Lower lobe of right lung (tissue), 2 donors: ENCODE measurements around the gene SLC1A5. TPM values are rescaled to one million over a fixed set of nuclear protein-coding genes. Genes with fewer than 3 reads are reported as not detected.

Source experiments
- ATAC-seq, 2 donors: fragments of 200-7000 bp; cut with Tn5 transposase; one replicate each; pipeline ENCODE4 v1.9.1; 2020 to 2022; ENCODE audit warnings: mild to moderate bottlenecking in 2 of 2, moderate library complexity in 2 of 2
- DNase-seq: peaks from one replicate; pipeline ENCODE4 v3.0.0-alpha.2; 2020
- H3K27ac ChIP-seq: fragments of 200-600 bp; one replicate; pipeline ENCODE4 v1.8.0; 2022
- H3K27me3 ChIP-seq: fragments of 200-600 bp; one replicate; pipeline ENCODE4 v1.8.0; 2022; ENCODE audit warnings: low read depth
- H3K36me3 ChIP-seq: fragments of 200-600 bp; one replicate; pipeline ENCODE4 v1.8.0; 2022; ENCODE audit warnings: mild to moderate bottlenecking
- H3K4me1 ChIP-seq: fragments of 200-600 bp; one replicate; pipeline ENCODE4 v1.8.0; 2022
- H3K4me3 ChIP-seq: fragments of 200-600 bp; one replicate; pipeline ENCODE4 v1.8.0; 2022; ENCODE audit warnings: mild to moderate bottlenecking
- H3K9me3 ChIP-seq: fragments of 200-600 bp; one replicate; pipeline ENCODE4 v1.8.0; 2022
- intact Hi-C: fragments of 100-400 bp; cut with DNase I; formaldehyde crosslinking; loops from one replicate; pipeline ENCODE4 v1.11.0; 2022
- total RNA-seq: library from RNA; stranded (reverse); fragmentation: NEBNext Ultra II Directional; extraction: Animal tissue kit (Norgen Biotek cat#: 25700); gene quantifications from one replicate; pipeline ENCODE4 v1.2.1, GENCODE V29; 2021
- TF ChIP-seq, protein P1 (sequence below): fragments of 200-600 bp; IDR thresholded peaks from one replicate; pipeline ENCODE4 v1.8.0; 2022; ENCODE audit warnings: antibody characterized with exemption, mild to moderate bottlenecking
- donor health status: DM: no; HTN: yes; CAD: no; lungs with severe emphysema.

SLC1A5 gene
- total RNA-seq, 1 donor from 2014 or later: 120 TPM

DNA sequence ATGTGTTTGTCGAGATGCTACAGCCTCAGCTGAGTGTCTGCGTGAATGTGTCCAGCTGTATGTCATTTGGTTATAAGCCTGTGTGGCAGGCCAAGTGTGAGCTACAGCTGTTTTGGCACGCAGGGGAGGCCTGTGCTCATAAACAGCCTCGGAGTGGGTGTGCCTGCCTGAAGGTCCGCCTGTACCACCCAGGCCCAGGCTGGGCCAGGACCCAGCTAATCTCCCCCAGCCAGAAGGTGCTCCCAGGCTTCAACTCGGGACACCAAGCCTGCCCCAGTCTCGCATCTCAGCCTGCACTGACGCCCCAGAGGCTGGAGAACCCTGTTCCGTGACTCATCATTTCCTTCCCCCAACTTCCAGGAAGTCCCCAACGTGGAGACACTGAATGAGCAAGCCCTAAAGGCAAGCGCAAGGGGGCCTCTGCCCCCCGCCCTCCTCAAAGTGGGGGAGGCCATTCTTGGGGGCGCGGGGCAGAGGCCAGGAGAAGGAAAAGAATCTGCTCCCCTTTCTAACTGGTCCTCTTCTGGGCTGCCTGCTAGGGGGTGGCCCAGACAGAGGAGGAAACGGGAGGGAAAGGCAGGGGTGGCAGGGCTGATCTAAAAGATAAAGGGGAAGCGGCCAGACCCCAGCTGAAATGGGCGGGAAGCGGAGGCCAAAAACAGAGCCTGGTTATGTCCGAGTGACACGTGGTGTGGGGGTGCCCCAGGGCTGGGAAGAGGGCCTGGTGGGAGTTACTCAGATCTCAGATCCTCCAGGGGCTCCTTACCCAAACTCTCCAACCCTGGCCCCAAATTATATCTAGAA lies 2.0 kb downstream of the SLC1A5 start:
- H3K4me1 ChIP-seq: peaks cover 38% of the 10 kb centered on the region
- H3K9me3 ChIP-seq: no peaks in the 10 kb centered on the region
- DNase-seq (peak; percentile 78), ATAC-seq (peak; percentile 51 to 72)
- H3K4me3 ChIP-seq: peak overlapping the region; percentile 86
- TF ChIP-seq, protein P1, sequence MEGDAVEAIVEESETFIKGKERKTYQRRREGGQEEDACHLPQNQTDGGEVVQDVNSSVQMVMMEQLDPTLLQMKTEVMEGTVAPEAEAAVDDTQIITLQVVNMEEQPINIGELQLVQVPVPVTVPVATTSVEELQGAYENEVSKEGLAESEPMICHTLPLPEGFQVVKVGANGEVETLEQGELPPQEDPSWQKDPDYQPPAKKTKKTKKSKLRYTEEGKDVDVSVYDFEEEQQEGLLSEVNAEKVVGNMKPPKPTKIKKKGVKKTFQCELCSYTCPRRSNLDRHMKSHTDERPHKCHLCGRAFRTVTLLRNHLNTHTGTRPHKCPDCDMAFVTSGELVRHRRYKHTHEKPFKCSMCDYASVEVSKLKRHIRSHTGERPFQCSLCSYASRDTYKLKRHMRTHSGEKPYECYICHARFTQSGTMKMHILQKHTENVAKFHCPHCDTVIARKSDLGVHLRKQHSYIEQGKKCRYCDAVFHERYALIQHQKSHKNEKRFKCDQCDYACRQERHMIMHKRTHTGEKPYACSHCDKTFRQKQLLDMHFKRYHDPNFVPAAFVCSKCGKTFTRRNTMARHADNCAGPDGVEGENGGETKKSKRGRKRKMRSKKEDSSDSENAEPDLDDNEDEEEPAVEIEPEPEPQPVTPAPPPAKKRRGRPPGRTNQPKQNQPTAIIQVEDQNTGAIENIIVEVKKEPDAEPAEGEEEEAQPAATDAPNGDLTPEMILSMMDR: no peak
- H3K36me3 ChIP-seq: peaks cover 24% of the 10 kb centered on the region
- peak overlapping the region; percentile 90 for H3K27ac ChIP-seq
- no peaks in the 10 kb centered on the region for H3K27me3 ChIP-seq
- intact Hi-C loops: no loop called here

DNA sequence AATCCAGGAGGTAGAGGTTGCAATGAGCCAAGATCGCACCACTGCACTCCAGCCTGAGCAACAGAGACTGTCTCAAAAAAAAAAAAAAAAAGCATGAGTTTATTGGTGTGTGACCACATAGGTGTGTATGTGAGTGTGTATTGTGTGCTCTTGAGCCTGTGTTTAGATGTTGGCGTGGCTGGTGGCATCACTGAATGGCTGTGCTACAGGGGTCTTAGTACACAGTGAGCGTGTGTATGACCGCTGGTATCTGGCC lies 2.5 kb downstream of the SLC1A5 start:
- H3K4me1 ChIP-seq: peaks cover 38% of the 10 kb centered on the region
- ATAC-seq: no peak
- no peaks in the 10 kb centered on the region for H3K27me3 ChIP-seq
- peak overlapping the region; percentile 90 for H3K27ac ChIP-seq
- intact Hi-C loops: no loop called here
- peak overlapping the region; percentile 86 for H3K4me3 ChIP-seq
- DNase-seq: no peak
- H3K36me3 ChIP-seq: peaks cover 30% of the 10 kb centered on the region
- H3K9me3 ChIP-seq: no peaks in the 10 kb centered on the region
- TF ChIP-seq, protein P1: no peak

DNA sequence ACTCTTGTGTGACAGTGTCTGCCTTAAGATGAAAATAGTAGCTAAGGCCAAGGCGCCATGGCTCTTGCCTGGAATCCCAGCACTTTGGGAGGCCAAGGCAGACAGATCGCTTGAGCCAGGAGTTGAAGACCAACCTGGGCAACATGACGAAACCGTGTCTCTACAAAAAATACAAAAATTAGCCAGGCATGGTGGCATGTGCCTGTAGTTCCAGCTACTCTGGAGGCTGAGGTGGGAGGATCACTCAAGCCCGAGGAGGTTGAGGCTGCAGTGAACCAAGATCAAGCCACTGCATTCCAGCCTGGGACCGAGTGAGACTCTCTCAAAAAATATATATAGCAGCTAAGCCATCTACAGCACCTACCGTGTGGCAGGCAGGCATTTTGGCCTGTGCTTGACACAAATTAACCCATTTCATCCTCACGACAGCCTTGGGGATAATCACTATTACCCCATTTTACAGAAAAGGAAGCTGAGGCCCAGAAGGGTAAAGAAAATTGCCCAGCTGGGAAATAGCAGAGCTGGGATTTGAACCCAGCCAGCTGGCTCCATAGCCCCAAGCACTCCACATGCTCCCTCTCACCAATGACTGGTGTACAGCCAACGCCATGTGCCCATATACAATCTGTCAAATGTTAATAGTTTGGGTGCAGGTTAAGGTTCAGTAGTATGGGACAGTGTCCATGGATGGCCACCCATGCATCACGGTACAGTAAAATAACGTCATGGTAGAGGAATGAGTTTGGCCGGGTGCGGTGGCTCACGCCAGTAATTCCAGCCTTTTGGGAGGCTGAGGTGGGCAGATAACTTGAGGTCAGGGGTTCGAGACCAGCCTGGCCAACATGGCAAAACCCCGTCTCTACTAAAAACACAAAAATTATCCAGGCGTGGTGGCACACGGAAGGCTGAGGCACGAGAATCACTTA lies 3.1 kb downstream of the SLC1A5 start:
- peak overlapping the region; percentile 86 for H3K4me3 ChIP-seq
- DNase-seq: no peak
- TF ChIP-seq, protein P1: no peak
- H3K27me3 ChIP-seq: no peaks in the 10 kb centered on the region
- intact Hi-C loops: no loop called here
- ATAC-seq: no peak
- no peaks in the 10 kb centered on the region for H3K9me3 ChIP-seq
- H3K27ac ChIP-seq: peak overlapping the region; percentile 90
- H3K4me1 ChIP-seq: peaks cover 38% of the 10 kb centered on the region
- H3K36me3 ChIP-seq: peaks cover 35% of the 10 kb centered on the region

DNA sequence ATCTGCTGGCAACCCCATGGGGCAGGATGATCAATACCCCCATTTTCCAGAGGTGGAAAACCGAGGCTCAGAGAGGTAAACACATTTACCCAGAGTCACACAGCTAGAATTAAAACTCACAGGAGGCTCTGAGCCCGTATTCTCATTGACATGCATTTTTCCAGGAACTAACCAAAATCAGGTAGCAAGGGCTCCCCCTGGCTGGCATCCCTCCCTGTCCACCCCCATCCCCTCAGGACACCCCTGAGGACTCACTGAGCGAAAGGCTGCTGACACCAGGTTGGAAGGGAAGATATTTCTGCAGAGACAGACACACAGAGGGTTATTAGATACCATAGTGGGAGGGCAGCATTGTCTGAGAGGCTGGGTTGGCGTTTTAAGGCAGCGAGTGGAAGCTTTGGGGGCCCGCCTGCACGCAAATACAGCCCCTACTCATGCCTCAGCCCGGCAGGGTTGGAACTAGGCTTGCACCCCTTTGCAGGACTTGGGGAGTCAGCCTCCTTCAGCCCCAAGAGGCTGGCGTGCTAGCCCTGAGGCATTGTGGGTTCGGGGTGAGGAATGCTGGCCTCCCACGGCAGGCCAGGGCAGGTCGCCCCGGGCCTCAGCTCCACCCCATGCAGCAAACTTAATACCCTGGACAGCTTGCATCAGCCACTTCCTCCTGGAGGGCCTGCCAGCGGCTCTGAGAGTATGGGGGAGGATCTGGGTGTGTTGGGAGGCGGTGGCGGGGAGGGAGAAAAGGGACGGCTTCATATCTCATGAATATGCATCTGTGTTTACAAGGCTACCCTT lies 3.9 kb downstream of the SLC1A5 start:
- H3K4me3 ChIP-seq: peak overlapping the region; percentile 86
- DNase-seq (peak; percentile 88), ATAC-seq (peak; percentile 61 to 77)
- H3K27me3 ChIP-seq: no peaks in the 10 kb centered on the region
- TF ChIP-seq, protein P1: peak; percentile 14
- peaks cover 38% of the 10 kb centered on the region for H3K4me1 ChIP-seq
- H3K9me3 ChIP-seq: no peaks in the 10 kb centered on the region
- peak overlapping the region; percentile 90 for H3K27ac ChIP-seq
- H3K36me3 ChIP-seq: peaks cover 44% of the 10 kb centered on the region
- intact Hi-C loops: no loop called here

DNA sequence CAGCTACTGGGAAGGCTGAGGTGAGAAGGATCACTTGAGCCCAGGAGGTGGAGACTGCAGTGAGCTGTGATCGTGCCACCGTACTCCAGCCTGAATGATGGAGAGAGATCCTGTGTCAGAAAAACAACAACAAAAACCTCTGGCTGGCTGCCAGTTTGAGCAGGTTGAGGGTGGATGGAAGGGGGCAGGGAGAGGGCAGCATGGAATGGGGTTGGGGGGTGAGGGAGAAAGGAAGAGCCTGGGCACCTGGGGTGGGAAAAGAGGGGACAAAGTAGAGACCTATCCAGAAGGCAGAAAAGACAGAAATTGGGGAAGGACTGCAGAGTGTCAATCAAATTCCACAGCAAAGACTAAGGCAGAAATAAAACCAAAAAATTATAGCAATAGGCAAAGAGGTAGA lies 4.7 kb downstream of the SLC1A5 start:
- no peak for DNase-seq
- H3K9me3 ChIP-seq: no peaks in the 10 kb centered on the region
- TF ChIP-seq, protein P1: no peak
- peak overlapping the region; percentile 86 for H3K4me3 ChIP-seq
- peak overlapping the region; percentile 90 for H3K27ac ChIP-seq
- H3K27me3 ChIP-seq: no peaks in the 10 kb centered on the region
- no peak for ATAC-seq
- peaks cover 52% of the 10 kb centered on the region for H3K36me3 ChIP-seq
- intact Hi-C loops: no loop called here
- peaks cover 37% of the 10 kb centered on the region for H3K4me1 ChIP-seq
